Transverse colon (tissue), 4 donors: Measurements from ENCODE around the gene MRPS10.

Source experiments
- POLR2A ChIP-seq: fragments of 450-650 bp; IDR thresholded peaks from one replicate; pipeline ENCODE4 v1.6.1; 2016; ENCODE audit warnings: antibody characterized with exemption, mild to moderate bottlenecking, moderate library complexity
- POLR2AphosphoS5 ChIP-seq, 3 donors: sonication (generic); formaldehyde crosslinking; IDR thresholded peaks; one replicate each; pipeline ENCODE4 v1.6.1; 2016; ENCODE audit warnings: antibody characterized with exemption in 3 of 3
- TF ChIP-seq, protein P1 (sequence below), 5 experiments: fragments of 200-600 bp in 3 of 5; fragments of 450-650 bp in 2 of 5; sonication (generic) in 3 of 5; IDR thresholded peaks; 1 replicate in 2 of 5; 2 replicates in 3 of 5; pipeline ENCODE4 v1.5.1; 2016 to 2017; ENCODE audit warnings: antibody characterized with exemption in 5 of 5, inconsistent platforms in 3 of 5, mild to moderate bottlenecking in 2 of 5, moderate library complexity in 1 of 5

DNA sequence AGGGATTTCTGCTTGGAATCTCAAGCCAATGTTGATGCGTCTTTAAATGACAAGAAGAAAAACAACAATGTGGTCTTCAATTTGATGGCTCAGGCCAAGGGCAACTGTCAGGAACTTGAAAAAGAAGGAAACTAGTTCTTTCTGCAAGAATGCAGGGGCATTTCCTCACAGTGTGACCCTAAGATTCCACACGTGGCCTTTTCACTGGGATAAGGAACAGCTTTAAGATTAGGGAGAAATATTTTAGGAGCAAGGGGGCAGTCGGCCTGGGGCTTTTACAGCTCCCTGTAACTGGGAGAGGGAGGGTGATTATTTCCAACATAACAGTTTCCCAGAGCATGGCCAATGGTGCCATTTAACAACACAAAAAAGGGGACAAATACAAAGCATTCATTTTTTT lies 39.4 kb upstream of the MRPS10 start:
- TF ChIP-seq, protein P1, sequence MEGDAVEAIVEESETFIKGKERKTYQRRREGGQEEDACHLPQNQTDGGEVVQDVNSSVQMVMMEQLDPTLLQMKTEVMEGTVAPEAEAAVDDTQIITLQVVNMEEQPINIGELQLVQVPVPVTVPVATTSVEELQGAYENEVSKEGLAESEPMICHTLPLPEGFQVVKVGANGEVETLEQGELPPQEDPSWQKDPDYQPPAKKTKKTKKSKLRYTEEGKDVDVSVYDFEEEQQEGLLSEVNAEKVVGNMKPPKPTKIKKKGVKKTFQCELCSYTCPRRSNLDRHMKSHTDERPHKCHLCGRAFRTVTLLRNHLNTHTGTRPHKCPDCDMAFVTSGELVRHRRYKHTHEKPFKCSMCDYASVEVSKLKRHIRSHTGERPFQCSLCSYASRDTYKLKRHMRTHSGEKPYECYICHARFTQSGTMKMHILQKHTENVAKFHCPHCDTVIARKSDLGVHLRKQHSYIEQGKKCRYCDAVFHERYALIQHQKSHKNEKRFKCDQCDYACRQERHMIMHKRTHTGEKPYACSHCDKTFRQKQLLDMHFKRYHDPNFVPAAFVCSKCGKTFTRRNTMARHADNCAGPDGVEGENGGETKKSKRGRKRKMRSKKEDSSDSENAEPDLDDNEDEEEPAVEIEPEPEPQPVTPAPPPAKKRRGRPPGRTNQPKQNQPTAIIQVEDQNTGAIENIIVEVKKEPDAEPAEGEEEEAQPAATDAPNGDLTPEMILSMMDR (IDR thresholded peaks at IDR 0.05) = no peak
- TF ChIP-seq POLR2A (no peak), POLR2AphosphoS5 (IDR thresholded peaks at IDR 0.05) (no peak)
